ENCODE results near the gene CHI3L1.

The CHI3L1 gene

DNA sequence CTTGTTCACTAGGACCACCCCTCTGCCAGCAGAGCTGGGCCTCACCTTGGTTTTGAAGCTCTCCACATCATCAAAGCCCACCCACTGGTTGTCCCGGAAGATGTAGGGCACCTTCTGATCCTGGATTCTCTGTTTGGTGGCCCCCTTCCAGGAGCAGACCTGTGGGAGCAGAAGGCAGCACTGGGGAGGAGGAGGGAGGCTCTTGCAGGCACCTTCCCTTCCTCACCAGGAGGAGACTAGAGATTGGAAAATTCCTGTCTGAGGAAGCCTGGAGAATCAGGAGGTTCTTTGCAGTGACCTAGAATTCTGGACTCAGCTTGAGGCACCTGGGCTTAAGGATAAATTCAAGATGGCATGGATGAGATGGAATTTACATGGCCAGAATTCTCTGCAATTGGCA is 32.7 kb upstream of the CHI3L1 start:
- TF ChIP-seq, protein P1, sequence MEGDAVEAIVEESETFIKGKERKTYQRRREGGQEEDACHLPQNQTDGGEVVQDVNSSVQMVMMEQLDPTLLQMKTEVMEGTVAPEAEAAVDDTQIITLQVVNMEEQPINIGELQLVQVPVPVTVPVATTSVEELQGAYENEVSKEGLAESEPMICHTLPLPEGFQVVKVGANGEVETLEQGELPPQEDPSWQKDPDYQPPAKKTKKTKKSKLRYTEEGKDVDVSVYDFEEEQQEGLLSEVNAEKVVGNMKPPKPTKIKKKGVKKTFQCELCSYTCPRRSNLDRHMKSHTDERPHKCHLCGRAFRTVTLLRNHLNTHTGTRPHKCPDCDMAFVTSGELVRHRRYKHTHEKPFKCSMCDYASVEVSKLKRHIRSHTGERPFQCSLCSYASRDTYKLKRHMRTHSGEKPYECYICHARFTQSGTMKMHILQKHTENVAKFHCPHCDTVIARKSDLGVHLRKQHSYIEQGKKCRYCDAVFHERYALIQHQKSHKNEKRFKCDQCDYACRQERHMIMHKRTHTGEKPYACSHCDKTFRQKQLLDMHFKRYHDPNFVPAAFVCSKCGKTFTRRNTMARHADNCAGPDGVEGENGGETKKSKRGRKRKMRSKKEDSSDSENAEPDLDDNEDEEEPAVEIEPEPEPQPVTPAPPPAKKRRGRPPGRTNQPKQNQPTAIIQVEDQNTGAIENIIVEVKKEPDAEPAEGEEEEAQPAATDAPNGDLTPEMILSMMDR (IDR thresholded peaks at IDR 0.05): no peak

DNA sequence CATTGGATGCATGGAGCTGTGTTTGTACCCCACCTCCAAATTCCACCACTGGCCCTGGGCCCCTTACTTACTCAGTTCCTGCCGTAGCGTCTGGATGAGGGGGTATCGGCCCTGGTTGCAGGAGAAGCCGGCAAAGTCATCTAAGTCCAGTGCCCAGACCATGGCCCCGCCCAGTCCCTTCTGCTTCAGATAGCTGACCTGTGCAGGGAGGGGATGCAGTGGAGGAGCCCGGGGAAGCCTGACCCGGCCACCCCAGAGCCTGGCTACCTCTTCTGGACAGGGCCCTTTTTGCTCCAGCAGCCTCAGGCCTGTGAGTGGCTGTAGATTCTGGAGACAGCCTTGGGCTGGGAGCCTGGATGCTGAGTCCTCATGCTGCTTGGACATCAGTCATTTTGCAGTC is 31.2 kb upstream of the CHI3L1 start:
- TF ChIP-seq, protein P1 (IDR thresholded peaks at IDR 0.05): no peak

DNA sequence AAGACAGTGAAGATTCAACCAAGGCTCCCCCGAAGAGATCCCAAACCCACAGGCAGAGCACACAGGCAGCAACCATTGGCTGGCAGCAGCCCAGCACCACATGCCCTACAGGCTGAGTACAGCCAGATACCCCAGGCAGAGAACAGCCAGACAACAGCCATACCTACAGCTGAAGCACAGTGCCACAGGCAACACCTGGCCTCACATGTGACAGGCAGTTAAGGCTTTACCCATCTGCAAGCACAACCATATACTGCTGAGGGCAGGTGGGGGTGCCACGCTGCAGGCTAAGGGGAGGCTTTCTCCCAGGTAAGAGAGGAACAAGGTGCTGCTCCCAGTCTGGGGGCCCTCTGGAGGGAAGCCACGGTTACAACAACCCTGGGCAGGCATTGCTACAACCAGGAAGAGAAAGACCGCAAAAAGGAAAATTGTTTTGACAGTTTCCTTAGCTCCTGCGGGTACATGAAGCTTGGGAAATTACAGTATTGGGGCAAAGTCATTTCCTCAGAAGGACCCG is 30.7 kb upstream of the CHI3L1 start:
- TF ChIP-seq, protein P1 (IDR thresholded peaks at IDR 0.05): no peak

DNA sequence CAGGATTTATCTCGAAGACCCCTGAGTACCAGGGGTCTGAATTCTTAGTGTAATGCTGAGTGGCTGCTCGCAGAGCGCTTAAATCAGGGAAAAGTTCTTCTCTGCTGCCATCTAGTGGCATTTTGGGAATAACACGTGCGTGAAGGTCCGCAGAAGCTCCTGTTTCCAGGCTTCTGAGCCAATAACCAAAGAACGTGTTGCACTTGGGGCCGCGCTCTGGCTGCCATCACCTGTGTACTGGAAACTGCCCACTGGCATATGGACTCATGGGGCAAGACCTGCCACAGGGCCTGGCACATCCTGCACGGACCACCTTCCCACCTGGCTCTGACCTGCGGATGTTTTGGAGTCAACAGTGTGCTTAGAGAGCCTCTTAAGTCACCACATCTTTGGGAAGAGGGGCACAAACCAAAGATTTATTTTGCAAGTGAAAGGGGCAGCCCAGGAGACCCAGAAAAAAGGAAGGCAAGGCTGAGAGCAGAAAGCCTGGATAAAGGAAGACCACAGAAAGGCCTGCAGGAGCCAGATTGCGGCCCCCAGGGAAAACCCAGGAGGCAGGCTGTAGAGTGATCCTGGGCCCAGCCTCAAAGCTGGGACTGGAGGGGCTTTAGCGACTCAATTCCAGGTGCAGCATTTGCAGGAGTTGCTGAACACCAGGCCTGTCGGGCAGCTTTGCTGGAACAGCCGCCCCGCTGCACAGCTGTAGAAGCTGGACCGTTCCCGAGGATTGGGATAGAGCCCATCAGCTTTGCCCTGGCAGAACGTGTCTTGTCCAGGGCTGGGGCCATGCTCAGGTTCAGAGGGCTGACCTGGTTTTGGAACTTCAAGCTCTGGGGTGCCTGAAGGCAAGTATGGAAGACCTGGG is 30.0 kb upstream of the CHI3L1 start:
- TF ChIP-seq, protein P1 (IDR thresholded peaks at IDR 0.05): peak; percentile 81

DNA sequence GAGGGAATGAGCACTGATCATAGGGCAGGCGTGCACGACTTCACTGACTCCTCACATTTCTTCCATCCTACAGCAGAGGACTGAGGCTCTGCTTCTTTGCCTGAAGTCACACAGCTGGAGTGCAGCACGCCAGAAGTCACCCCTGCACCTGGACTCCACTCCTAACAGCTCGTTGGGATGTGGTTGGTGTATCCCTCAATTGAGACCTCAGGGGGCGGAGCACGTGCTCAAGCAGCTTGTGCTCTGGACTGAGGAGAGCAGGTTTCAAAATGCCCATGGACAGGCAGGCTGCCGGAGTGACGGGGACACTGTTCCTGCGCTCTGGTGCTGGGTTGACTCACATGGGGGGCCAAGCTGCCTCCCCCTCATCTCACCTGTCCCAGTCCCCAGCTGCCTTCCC is 29.1 kb upstream of the CHI3L1 start:
- TF ChIP-seq, protein P1 (IDR thresholded peaks at IDR 0.05): no peak

DNA sequence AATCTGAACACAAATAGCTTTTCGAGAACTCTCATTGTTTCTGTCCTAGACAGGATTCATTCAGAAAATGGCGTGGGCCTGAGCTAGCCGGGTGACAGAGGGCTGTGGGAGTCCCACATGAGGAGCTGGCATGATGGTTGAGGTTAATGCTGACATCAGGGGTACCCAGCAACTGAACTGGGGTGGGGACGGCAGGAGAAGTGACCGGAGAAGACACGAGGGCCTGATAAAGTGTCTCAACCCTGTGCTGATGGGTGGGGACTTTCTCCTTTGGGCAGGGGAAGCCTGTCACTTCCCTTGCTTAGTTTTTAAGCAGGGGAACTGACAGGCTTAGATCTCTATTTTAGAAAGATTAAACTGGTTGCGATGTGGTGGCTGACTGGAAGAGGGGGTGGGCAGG is 28.4 kb upstream of the CHI3L1 start:
- TF ChIP-seq, protein P1 (IDR thresholded peaks at IDR 0.05): no peak

DNA sequence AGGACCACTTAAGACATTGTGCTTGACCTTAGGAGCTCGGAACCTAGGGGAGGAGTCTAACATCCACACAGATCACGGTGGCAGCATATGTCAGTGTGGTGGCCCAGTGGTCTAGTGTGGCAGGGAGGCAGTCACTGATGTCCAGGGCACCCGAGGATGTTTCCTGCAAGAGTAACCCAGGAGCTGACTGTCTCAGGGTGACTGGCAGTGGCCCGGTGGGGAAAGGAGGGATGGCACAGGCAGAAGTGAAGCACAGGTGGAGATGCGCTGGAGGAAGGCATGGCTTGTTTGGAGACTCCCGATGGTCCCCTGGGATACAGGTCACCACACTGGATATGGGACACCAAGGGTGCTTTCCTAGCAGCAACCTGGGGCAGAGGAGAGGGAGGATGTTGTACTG is 26.6 kb upstream of the CHI3L1 start:
- TF ChIP-seq, protein P1 (IDR thresholded peaks at IDR 0.05): no peak

Data from LNCAP (cell line).